GM12878 (cell line): ENCODE results near the gene DNAH17. TPM values are rescaled to one million over a fixed set of nuclear protein-coding genes. Genes with fewer than 3 reads are reported as not detected.

Experiments used
- ATAC-seq: fragments of 200-7000 bp; cut with Tn5 transposase; 3 replicates; pipeline ENCODE4 v1.9.1; 2020; ENCODE audit warnings: mild to moderate bottlenecking, moderate library complexity
- BruUV-seq: library from RNA; stranded (reverse); fragments of 400-500 nt; replicated peaks from 2 replicates; lab custom pipeline; 2021; lab: Mats Ljungman, UMichigan
- CTCF ChIA-PET: fragments of 300-600 bp; sonication (Branson Sonifier 250); formaldehyde crosslinking; extraction: SDS; loops from one replicate; lab custom pipeline; 2021; ENCODE audit warnings: inconsistent platforms; lab: Yijun Ruan, JAX
- POLR2A ChIA-PET: fragments of 350-600 bp; formaldehyde crosslinking; extraction: SDS; loops from one replicate; lab custom pipeline; 2021; ENCODE audit warnings: inconsistent platforms; lab: Charles Lee
- RAD21 ChIA-PET: fragments of 300-600 bp; sonication (Branson Sonifier 250); formaldehyde crosslinking; loops from one replicate; lab custom pipeline; 2023; ENCODE audit warnings: antibody characterized with exemption; ENCODE audit not compliant: unreplicated experiment; lab: Charles Lee
- SMC1A ChIA-PET: fragments of 300-600 bp; sonication (Branson Sonifier 250); formaldehyde crosslinking; loops from one replicate; lab custom pipeline; 2023; ENCODE audit not compliant: unreplicated experiment, uncharacterized antibody; lab: Charles Lee
- DNase-seq: peaks from one replicate; pipeline ENCODE4 v3.0.0-alpha.2; 2011; ENCODE audit warnings: low read depth, low spot score
- FAIRE-seq: peaks from 3 replicates; lab custom pipeline; 2011; peaks lifted over from hg19 to GRCh38; lab: Jason Lieb, UNC
- H2AFZ ChIP-seq: 2 replicates; pipeline ENCODE4 v1.6.0; 2011; ENCODE audit warnings: low read depth, low read length, control low read depth; ENCODE audit not compliant: control insufficient read depth
- H3K27ac ChIP-seq: 2 replicates; pipeline ENCODE4 v1.5.1; 2011; ENCODE audit warnings: control low read depth; ENCODE audit not compliant: control insufficient read depth, insufficient read depth
- H3K27me3 ChIP-seq, 2 experiments: replicated peaks in 1 of 2; 2 replicates each; pipeline versions ENCODE4 v1.6.0 to v1.6.1; 2011; ENCODE audit warnings: low read length in 1 of 2; ENCODE audit not compliant: control insufficient read depth in 2 of 2, insufficient read depth in 2 of 2
- H3K36me3 ChIP-seq, 2 experiments: 2 replicates each; pipeline ENCODE4 v1.5.1; 2011; ENCODE audit warnings: low read length in 1 of 2; ENCODE audit not compliant: control insufficient read depth in 2 of 2, insufficient read depth in 2 of 2
- H3K4me1 ChIP-seq: 2 replicates; pipeline ENCODE4 v1.6.1; 2011; ENCODE audit warnings: mild to moderate bottlenecking, low read length, moderate library complexity, mixed read lengths; ENCODE audit not compliant: control insufficient read depth, insufficient read depth
- H3K4me2 ChIP-seq: 2 replicates; pipeline ENCODE4 v1.6.0; 2011; ENCODE audit warnings: control low read depth; ENCODE audit not compliant: control insufficient read depth, insufficient read depth
- H3K4me3 ChIP-seq: fragments of 200-600 bp; sonication (generic); 2 replicates; pipeline ENCODE4 v1.5.1; 2016
- H3K79me2 ChIP-seq: 2 replicates; pipeline ENCODE4 v1.6.0; 2011; ENCODE audit warnings: low read length; ENCODE audit not compliant: control insufficient read depth, insufficient read depth
- H3K9ac ChIP-seq: 2 replicates; pipeline ENCODE4 v1.8.0; 2011; ENCODE audit warnings: low read length, control low read depth, mixed read lengths; ENCODE audit not compliant: control insufficient read depth, insufficient read depth
- H3K9me3 ChIP-seq: replicated peaks from 3 replicates; pipeline ENCODE4 v1.5.1; 2011; ENCODE audit warnings: mild to moderate bottlenecking, low read length; ENCODE audit not compliant: control insufficient read depth, insufficient read depth
- H4K20me1 ChIP-seq: 2 replicates; pipeline ENCODE4 v1.6.0; 2011; ENCODE audit not compliant: control insufficient read depth, insufficient read depth
- ATF3 ChIP-seq: IDR thresholded peaks from 2 replicates; pipeline ENCODE4 v1.6.1; 2011; ENCODE audit warnings: low read depth, mild to moderate bottlenecking, low read length, moderate library complexity, borderline replicate concordance; ENCODE audit errors: extremely low read depth
- ATF7 ChIP-seq: fragments of 450-650 bp; IDR thresholded peaks from 2 replicates; pipeline ENCODE4 v1.6.1; 2016; ENCODE audit warnings: low read depth, mild to moderate bottlenecking
- BRCA1 ChIP-seq: IDR thresholded peaks from 2 replicates; pipeline ENCODE4 v1.6.1; 2011; ENCODE audit warnings: low read depth, low read length, improper control_type of control experiment
- CEBPB ChIP-seq, 2 experiments: fragments of 150-350 bp in 1 of 2; IDR thresholded peaks; 2 replicates each; pipeline ENCODE4 v1.6.1; 2012 to 2014; ENCODE audit warnings: low read depth in 2 of 2, low read length in 2 of 2, borderline replicate concordance in 1 of 2, inconsistent platforms in 1 of 2
- FOS ChIP-seq: IDR thresholded peaks from 3 replicates; pipeline ENCODE4 v1.6.1; 2011; ENCODE audit warnings: borderline replicate concordance; ENCODE audit not compliant: insufficient read length; ENCODE audit errors: extremely low read depth
- IKZF1 ChIP-seq: fragments of 450-650 bp; conservative IDR thresholded peaks from 2 replicates; pipeline ENCODE4 v1.6.1; 2017; ENCODE audit warnings: antibody characterized with exemption, mild to moderate bottlenecking
- NFYB ChIP-seq: IDR thresholded peaks from 2 replicates; pipeline ENCODE4 v1.6.1; 2011; ENCODE audit warnings: low read depth, mild to moderate bottlenecking, low read length, improper control_type of control experiment, moderate library complexity; ENCODE audit not compliant: insufficient read depth
- USF1 ChIP-seq: IDR thresholded peaks from 2 replicates; pipeline ENCODE4 v1.6.1; 2011; ENCODE audit warnings: borderline replicate concordance, low read depth, mild to moderate bottlenecking, moderate library complexity, mixed read lengths, low read length; ENCODE audit not compliant: insufficient read depth; ENCODE audit errors: extremely low read length
- YY1 ChIP-seq: IDR thresholded peaks from 2 replicates; pipeline ENCODE4 v1.6.1; 2011; ENCODE audit warnings: low read depth, mild to moderate bottlenecking, low read length
- ZNF207 ChIP-seq: fragments of 450-650 bp; IDR thresholded peaks from 2 replicates; pipeline ENCODE4 v1.6.1; 2014; ENCODE audit warnings: antibody characterized with exemption, mild to moderate bottlenecking, borderline replicate concordance
- ZNF217 ChIP-seq: fragments of 450-650 bp; IDR thresholded peaks from 2 replicates; pipeline ENCODE4 v1.6.1; 2017; ENCODE audit warnings: antibody characterized with exemption, mild to moderate bottlenecking
- WGBS: methylation state at CpG from one replicate; pipeline ENCODE4 v1.1.6; 2016; ENCODE audit warnings: low lambda C conversion rate; ENCODE audit not compliant: insufficient replicate concordance, insufficient coverage; ENCODE audit errors: missing lambda C conversion rate; 5-methylcytosine and 5-hydroxymethylcytosine counted together
- in situ Hi-C: fragments of 300-500 bp; cut with MboI; formaldehyde crosslinking; loops from 9 replicates; pipeline ENCODE4 v1.14.3; 2018; ENCODE audit warnings: mixed read lengths
- intact Hi-C: fragments of 100-400 bp; cut with micrococcal nuclease; formaldehyde crosslinking; loops from one replicate; pipeline ENCODE4 v1.14.2; 2022; ENCODE audit not compliant: unreplicated experiment
- polyA plus RNA-seq, 11 experiments: library from polyadenylated mRNA; depleted of rRNA in 4 of 11; unstranded in 6 of 11; stranded (reverse) in 5 of 11; fragments of >200 nt; fragmentation: Nextera tagmentation in 4 of 11; fragmentation: Illumina TruSeq in 1 of 11; extraction: Ambion mirVana in 4 of 11; extraction: Trizol in 1 of 11; gene quantifications; 1 replicate in 1 of 11; 2 replicates in 10 of 11; pipeline versions ENCODE4 v1.2.1 to v1.2.3, GENCODE V29; 2011 to 2016; ENCODE audit warnings: inconsistent platforms in 2 of 11, missing spikeins in 2 of 11, low read depth in 1 of 11
- total RNA-seq, 4 experiments: library from RNA; depleted of rRNA in 3 of 4; stranded (reverse); fragments of >200 nt in 3 of 4; fragmentation: Illumina TruSeq in 1 of 4; extraction: Trizol in 1 of 4; gene quantifications; 2 replicates each; pipeline versions ENCODE4 v1.2.1 to v1.2.3, GENCODE V29; 2013 to 2021

Gene DNAH17
- total and polyA plus RNA-seq, 10 of the 15 experiments (the other 5 are each of a cell fraction or from before 2014, with no cell fraction given), result 0.16 to 2.9 (median 0.56) TPM

GRCh38 chr17:78619334-78619733 is 42.1 kb upstream of the DNAH17 start:
- no peak overlapping the region for H3K9ac ChIP-seq
- no peak for FAIRE-seq
- H3K36me3 ChIP-seq, result no peaks in the 10 kb centered on the region
- RAD21 ChIA-PET, result no interaction called here
- no peaks in the 10 kb centered on the region for H3K79me2 ChIP-seq
- WGBS, result 11% methylated on average over 5 of the region's 5 CpGs
- no peak overlapping the region for H2AFZ ChIP-seq
- CTCF ChIA-PET, result interaction anchor here (0.9 kb wide), 1 partner anchor 15 kb away, joined by 3 read pairs; no protein-coding TSS in a partner anchor
- H3K27ac ChIP-seq, result no peak overlapping the region
- H3K9me3 ChIP-seq, result no peaks in the 10 kb centered on the region; the same call in 2 of the 3 replicates
- H4K20me1 ChIP-seq, result no peaks in the 10 kb centered on the region
- in situ Hi-C loops (no loop called here), intact Hi-C loops (no loop called here)
- H3K27me3 ChIP-seq, result no peaks in the 10 kb centered on the region; a peak in 1 of 4 replicates
- SMC1A ChIA-PET, result no interaction called here
- TF ChIP-seq USF1 (peak; percentile 5), NFYB (no peak)
- no peak overlapping the region for H3K4me3 ChIP-seq
- POLR2A ChIA-PET, result no interaction called here
- no peak for DNase-seq
- H3K4me1 ChIP-seq, result no peaks in the 10 kb centered on the region
- no peak overlapping the region for H3K4me2 ChIP-seq
- ATAC-seq, result no peak
- no TSS peak for BruUV-seq

DNA sequence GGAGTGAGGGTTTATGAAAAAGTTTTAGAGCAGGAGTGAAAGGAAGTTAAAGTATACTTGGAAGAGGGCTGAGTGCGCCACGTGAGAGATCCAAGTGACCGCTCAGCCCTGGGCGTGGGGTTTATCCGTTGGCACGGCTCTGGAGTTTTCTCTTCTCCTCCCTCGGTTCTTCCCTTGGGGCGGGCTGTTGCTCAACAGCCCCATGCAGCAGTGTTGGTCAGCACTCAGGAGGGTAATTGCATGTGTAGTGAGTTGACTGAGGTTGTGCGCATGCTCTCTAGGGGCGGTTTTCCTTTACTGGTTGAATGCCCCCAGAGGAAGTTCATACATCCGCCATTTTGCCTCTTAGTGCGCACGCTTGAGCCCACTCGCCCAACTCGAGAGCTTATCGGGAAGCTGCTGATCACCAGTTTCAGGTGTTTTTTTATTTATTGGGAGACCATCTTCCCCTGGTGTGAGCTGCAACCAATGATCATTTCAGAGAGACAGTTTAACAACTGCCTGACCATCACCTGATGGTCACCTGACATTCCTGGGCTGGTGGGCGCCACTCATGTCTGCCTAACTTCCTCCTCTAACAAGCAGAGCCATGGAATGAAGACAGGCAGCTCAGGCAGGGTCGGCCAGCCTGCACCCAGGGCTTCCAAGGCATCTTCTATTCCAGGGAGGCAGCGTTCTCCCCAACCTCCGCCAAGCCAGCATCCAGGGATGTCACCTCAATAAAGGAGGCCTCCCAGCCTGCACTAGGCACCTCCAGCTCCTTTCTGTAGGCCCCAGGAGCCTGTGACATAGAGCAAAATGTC is 41.3 kb upstream of the DNAH17 start:
- ChIA-PET RAD21 (no interaction called here), POLR2A (no interaction called here), CTCF (interaction anchor here (0.9 kb wide), 1 partner anchor 14 kb away, joined by 3 read pairs; no protein-coding TSS in a partner anchor), SMC1A (no interaction called here)
- no peak for FAIRE-seq
- intact Hi-C loops (no loop called here), in situ Hi-C loops (no loop called here)
- Histone ChIP-seq H3K27ac (no peak overlapping the region), H3K4me1 (no peaks in the 10 kb centered on the region), H3K9ac (no peak overlapping the region), H3K4me2 (no peak overlapping the region), H4K20me1 (no peaks in the 10 kb centered on the region), H3K4me3 (no peak overlapping the region), H3K27me3 (no peaks in the 10 kb centered on the region; a peak in 1 of 4 replicates), H3K79me2 (no peaks in the 10 kb centered on the region), H3K36me3 (no peaks in the 10 kb centered on the region), H2AFZ (no peak overlapping the region), H3K9me3 (peaks cover 1% of the 10 kb centered on the region; the same call in 2 of the 3 replicates)
- no peak for DNase-seq
- TF ChIP-seq ATF7 (no peak), IKZF1 (no peak), CEBPB (IDR thresholded peaks at IDR 0.05; ENCODE audit: borderline replicate concordance in 1 of 2, low read depth in 2 of 2, low read length in 2 of 2) (no peak), ATF3 (no peak), ZNF207 (no peak), BRCA1 (no peak), YY1 (no peak), ZNF217 (no peak), FOS (no peak)
- BruUV-seq, result no TSS peak
- ATAC-seq, result no peak
- WGBS, result 49% methylated on average over 19 of the region's 20 CpGs
